Measurements from ENCODE around the gene PRM2. TPM values are rescaled to one million over a fixed set of nuclear protein-coding genes. Genes with fewer than 3 reads are reported as not detected.
"Not testable (repeated sequence)": the region's sequence is repeated elsewhere in the genome, so short reads cannot be mapped to it uniquely, and the experiment has no call there.

Gene PRM2
- total RNA-seq, 1 donor, result not detected

DNA sequence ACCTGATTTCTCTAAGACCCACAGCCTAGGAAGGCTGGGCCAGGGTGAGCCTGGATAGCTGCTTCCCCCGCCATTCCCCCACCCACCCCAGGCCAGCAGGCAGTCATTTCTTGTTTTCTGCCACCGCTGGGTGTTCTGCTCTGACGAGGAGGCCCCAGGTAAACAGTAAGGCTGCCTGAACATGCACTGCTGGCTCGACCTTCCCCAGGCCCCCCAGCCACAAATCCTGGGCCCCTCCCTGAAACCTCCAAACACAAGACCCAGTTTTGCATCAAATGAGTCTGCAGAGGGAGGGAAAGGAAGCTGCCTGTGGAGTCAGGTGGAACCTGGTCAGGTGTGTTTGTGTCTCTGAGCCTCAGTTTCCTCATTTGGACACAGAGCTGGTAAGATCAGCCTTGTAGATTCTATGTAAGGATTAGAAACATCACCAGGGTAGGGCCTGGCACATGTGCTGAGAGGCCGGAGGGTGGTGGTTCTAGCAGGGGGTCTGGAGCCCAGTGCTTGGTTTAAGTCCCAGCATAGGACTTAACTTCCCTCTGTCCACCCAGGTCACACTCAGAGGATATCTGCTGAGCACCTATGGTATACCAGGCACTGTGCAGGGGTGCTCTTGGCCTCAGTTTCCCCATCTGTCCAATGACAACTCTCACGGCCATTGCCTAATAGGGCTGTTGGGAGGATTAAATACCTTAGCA, 23.7 kb upstream of the PRM2 start:
- TF ChIP-seq CTCF (IDR thresholded peaks at IDR 0.05; ENCODE audit: insufficient read depth, low read length), result no peak
- no peak overlapping the region for H3K4me3 ChIP-seq (ENCODE audit: low read depth, low read length)
- DNase-seq (ENCODE audit: low read depth), result no peak

GRCh38 chr16:11298950-11299547, 22.8 kb upstream of the PRM2 start:
- not testable (repeated sequence) for H3K4me3 ChIP-seq (ENCODE audit: low read depth, low read length); DNase-seq (ENCODE audit: low read depth)

DNA sequence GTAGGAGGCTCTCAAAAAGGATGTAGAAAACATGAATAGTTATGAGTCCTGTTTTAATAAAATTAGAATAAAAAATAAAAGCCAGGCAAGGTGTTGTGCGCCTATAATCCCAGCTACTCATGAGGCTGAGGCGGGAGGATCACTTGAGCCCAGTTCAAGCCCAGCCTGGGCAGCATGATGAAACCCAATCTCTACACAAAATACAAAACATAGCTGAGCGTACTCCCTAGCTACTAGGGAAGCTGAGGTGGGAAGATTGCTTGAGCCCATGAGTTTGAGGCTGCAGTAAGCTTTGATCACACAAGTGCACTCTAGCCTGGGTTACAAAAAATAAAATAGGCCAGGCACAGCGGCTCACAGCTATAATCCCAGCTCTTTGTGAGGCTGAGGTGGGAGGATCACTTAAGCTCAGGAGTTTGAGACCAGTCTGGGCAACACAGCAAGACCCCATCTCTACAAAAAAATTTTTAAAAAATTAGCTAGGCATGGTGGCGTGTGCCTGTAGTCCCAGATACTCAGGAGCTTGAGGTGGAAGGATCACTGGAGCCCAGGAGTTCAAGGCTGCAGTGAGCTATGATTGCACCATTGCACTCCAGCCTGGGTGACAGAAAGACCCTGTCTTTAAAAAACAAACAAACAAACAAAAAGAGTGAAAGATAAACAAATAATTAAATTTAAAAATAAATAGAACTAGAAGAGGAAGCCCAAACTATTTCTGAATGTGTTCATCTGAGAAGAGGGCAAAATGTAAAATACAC, 22.0 kb upstream of the PRM2 start:
- no peak overlapping the region for H3K4me3 ChIP-seq (ENCODE audit: low read depth, low read length)
- TF ChIP-seq CTCF (IDR thresholded peaks at IDR 0.05; ENCODE audit: insufficient read depth, low read length), result no peak

DNA sequence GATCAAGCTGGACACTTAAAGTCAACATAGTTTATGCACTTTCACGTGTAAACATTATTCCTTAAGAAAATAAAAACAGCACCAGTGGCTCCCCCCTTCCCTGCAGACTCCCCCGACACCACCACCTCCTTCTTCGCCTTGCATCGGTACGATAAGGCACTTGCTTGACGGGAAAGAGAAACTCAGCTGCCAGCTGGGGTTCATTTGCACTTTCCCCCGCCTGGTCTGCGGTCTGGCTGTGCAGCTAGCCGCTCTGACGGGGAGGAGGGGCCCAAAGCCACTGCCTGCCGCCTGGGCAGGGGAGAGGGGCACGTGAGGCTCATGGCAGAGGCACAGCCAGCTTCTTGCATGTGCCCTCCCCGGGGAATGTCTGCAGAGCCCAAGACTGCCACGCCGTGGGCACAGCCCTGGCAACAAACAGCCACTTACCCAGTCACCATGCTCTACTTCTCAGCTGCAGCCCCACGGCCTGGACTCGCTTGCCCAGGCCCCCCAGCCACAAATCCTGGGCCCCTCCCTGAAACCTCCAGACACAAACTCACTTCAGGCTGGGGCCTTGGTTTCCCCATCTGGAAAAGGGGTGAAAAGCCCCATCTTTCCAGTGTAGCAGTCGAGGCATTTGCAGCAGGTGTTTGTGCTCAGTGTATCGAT, 21.3 kb upstream of the PRM2 start:
- H3K4me3 ChIP-seq (ENCODE audit: low read depth, low read length), result peak overlapping the region; percentile 9
- no peak for TF ChIP-seq CTCF (IDR thresholded peaks at IDR 0.05; ENCODE audit: insufficient read depth, low read length)
- DNase-seq (ENCODE audit: low read depth), result peak; percentile 61

More for the DNA sequence above, 22.0 kb upstream of the PRM2 start:
- no peak for DNase-seq (ENCODE audit: low read depth)

DNA sequence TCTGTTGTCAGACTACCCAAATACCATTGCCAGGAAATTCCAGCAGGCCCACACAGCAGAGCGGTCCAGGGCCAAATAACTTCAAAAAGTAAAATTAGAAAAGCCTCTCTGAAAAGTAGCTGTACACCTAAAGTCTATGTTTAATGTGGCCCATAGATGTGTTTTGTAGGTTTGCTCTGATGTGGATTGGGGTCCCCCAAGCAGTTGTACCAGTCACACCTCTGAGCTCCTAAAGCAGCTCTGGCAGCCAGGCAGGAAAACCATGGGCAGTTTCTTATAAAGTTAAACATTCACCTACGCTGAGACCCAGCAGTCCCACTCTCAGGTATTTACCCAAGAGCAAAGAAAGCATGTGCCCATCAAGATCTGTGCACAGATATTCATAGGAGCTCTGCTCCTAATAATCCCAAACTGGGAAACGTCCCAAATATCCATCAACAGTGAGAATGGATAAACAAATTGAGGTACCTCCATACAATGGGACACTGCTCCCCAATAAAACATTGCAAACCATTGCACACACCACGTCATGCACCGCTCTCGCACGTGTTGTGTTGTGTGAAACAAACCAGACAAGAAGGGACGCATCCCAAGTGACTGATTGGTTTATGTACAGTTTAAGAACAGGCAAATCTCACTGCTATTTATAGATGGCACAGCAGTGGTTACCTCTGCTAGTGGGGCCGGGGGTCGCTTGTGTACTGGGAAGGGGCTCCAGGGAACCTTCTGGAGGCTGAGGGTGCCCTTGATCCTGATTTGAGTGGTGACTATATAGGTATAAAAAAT, 20.6 kb upstream of the PRM2 start:
- DNase-seq (ENCODE audit: low read depth), result no peak
- TF ChIP-seq CTCF (IDR thresholded peaks at IDR 0.05; ENCODE audit: insufficient read depth, low read length), result no peak
- H3K4me3 ChIP-seq (ENCODE audit: low read depth, low read length), result no peak overlapping the region

DNA sequence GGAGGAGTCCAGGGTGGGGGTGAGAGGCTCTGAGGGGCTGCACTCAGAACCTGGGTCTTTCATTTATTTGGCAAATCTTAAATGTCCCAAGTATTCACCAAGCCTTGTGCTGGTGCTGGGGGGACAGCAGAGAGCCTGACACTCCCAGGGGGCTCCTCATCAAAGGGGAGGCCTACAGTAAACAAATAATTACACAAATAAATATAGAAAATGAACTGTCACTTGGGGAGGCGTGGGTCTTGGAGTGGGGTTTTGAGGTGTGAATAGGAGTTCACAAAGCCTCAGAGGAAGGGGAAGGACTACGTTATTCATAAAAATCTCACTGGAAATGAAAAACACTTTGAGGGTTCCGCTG, 20.0 kb upstream of the PRM2 start:
- no peak for TF ChIP-seq CTCF (IDR thresholded peaks at IDR 0.05; ENCODE audit: insufficient read depth, low read length)
- DNase-seq (ENCODE audit: low read depth), result no peak
- H3K4me3 ChIP-seq (ENCODE audit: low read depth, low read length), result no peak overlapping the region
